Mammary microvascular endothelial cell (primary cell): ENCODE results near the gene TMED3. TPM values are rescaled to one million over a fixed set of nuclear protein-coding genes. Genes with fewer than 3 reads are reported as not detected.

Source experiments
- total RNA-seq: library from RNA; depleted of rRNA; stranded (reverse); fragments of >200 nt; gene quantifications from 2 replicates; pipeline ENCODE4 v1.2.3, GENCODE V29; 2015

TMED3 gene
- total RNA-seq, result 125 and 141 TPM in 2 replicates

DNA sequence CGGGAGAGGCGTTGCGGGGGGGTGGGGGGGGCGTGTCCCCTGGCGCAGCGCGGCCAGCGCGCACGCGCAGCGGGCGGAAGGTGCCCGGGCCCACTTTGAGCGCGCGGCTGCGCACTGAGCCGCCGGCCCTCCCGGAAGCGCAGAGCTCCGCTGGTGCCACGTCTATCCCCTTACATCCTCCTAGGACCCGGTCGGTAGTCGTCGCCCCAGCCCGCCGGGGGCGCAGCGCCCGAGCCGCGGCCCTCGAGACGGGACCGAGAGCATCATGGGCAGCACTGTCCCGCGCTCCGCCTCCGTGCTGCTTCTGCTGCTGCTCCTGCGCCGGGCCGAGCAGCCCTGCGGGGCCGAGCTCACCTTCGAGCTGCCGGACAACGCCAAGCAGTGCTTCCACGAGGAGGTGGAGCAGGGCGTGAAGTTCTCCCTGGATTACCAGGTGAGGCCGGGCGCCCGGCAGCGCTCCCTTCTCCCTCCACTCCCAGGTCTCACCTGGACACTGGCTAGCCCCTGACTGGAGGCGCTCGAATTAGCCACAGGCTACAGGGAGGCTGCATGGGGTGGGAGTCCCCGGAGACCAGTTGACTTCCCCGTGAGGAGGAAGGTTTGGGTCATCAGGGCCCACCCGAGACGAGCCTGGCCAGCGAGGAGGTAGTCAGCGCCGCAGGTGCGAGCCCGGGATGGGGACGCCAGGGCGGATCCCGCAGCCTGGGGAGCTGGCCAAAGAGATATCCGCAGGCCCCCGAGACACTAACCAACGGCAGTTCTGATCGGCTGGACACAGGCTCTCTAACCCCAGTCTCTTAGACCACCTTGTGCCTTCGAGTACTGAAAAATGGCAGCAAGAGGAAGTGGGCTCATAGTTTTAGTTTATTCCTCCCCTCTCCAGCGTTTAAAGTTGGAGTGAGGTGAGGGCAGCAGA, at the start of gene TMED3:
TSS of gene TMED3 (plus strand) at position 128 of the 916 bp plus-strand sequence. CDS start at position 266, 138 bp downstream.

GRCh38 chr15:79282371-79283251, 28.3 kb upstream of the TMED3 start, which contains the start of gene ANKRD34C:
Gene ANKRD34C, plus strand, starts transcription at chr15:79282722. Its CDS starts 10,563 bp downstream, at chr15:79293285.

Other genes starting within 250 kb of the TMED3 start
- gene RASGRF1, start 220.3 kb upstream of the TMED3 start, total RNA-seq, result 0.07 and 0.69 TPM in 2 replicates
- gene ANKRD34C, start 28.4 kb upstream of the TMED3 start, total RNA-seq, result not detected in 2 replicates
- gene MINAR1, start 121.2 kb downstream of the TMED3 start, total RNA-seq, result 0.07 and 0.10 TPM in 2 replicates